ENCODE data around the gene IL3.

DNA sequence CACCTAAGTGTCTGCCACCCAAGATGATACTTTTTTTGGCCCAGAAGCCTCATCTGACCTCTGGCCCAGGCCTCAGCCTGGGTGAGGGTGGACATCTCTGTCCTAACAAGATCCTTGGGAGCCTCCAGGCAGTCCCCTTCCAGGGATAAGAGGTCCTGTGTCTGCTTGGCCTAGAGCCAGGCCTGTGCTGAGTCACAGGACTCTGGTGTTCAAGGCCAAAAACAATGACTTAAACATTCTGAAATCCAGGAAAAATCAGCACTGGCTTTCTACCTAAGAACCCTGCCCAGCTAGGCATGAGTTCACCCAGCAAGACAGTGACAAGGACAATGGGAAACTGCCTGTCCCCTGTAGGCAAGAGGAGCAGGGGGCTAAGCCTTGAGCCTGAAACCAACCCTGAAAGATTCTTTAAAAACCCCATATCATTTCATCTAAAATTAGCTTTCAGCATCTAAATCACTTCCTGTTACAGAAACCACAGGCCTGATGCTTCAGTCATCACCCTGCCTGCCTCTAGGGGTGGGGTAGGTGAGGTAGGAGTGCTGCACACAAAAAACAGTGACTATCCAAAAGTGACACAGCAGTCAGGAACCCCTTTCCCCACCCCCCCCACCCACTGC lies 43.0 kb downstream of the IL3 start:
- TF ChIP-seq, protein P1, sequence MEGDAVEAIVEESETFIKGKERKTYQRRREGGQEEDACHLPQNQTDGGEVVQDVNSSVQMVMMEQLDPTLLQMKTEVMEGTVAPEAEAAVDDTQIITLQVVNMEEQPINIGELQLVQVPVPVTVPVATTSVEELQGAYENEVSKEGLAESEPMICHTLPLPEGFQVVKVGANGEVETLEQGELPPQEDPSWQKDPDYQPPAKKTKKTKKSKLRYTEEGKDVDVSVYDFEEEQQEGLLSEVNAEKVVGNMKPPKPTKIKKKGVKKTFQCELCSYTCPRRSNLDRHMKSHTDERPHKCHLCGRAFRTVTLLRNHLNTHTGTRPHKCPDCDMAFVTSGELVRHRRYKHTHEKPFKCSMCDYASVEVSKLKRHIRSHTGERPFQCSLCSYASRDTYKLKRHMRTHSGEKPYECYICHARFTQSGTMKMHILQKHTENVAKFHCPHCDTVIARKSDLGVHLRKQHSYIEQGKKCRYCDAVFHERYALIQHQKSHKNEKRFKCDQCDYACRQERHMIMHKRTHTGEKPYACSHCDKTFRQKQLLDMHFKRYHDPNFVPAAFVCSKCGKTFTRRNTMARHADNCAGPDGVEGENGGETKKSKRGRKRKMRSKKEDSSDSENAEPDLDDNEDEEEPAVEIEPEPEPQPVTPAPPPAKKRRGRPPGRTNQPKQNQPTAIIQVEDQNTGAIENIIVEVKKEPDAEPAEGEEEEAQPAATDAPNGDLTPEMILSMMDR (conservative IDR thresholded peaks at IDR 0.05; ENCODE audit: low read depth, low read length), result no peak
- TF ChIP-seq SMC3 (IDR thresholded peaks at IDR 0.05; ENCODE audit: low read depth, low read length), result no peak
- no peak for TF ChIP-seq MXI1 (IDR thresholded peaks at IDR 0.05; ENCODE audit: borderline replicate concordance, low read depth, low read length)
- TF ChIP-seq, protein P2, sequence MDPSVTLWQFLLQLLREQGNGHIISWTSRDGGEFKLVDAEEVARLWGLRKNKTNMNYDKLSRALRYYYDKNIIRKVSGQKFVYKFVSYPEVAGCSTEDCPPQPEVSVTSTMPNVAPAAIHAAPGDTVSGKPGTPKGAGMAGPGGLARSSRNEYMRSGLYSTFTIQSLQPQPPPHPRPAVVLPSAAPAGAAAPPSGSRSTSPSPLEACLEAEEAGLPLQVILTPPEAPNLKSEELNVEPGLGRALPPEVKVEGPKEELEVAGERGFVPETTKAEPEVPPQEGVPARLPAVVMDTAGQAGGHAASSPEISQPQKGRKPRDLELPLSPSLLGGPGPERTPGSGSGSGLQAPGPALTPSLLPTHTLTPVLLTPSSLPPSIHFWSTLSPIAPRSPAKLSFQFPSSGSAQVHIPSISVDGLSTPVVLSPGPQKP (IDR thresholded peaks at IDR 0.05; ENCODE audit: borderline replicate concordance, low read depth, low read length), result no peak
- 0 out of 2 replicates have a peak, but pooled peaks have one; percentile 30 for TF ChIP-seq POLR2A (IDR thresholded peaks at IDR 0.05; ENCODE audit: low read depth, low read length)
- TF ChIP-seq MAFK (IDR thresholded peaks at IDR 0.05; ENCODE audit: low read depth, low read length), result no peak; the same call in 1 of the 2 replicates
